SK-N-SH (cell line): ENCODE data around the gene MYOM3. TPM values are rescaled to one million over a fixed set of nuclear protein-coding genes. Genes with fewer than 3 reads are reported as not detected.

Experiments
- CTCF ChIA-PET: fragments of 300-600, 350-600 bp; formaldehyde crosslinking; extraction: SDS; loops from one replicate; lab custom pipeline; 2021; lab: Yijun Ruan, JAX
- POLR2A ChIA-PET: fragments of 350-600 bp; sonication (Branson Sonifier 250); formaldehyde crosslinking; extraction: SDS; loops from one replicate; lab custom pipeline; 2020; ENCODE audit warnings: antibody characterized with exemption, inconsistent platforms; lab: Yijun Ruan, JAX
- DNase-seq: peaks from one replicate; pipeline ENCODE4 v3.0.0; 2012
- H2AFZ ChIP-seq: fragments of 200-600 bp; sonication (generic); 2 replicates; pipeline ENCODE4 v1.8.1; 2016; ENCODE audit warnings: antibody characterized with exemption, mild to moderate bottlenecking, low read depth
- H3F3A ChIP-seq: fragments of 200-600 bp; sonication (generic); replicated peaks from 2 replicates; pipeline ENCODE3; 2016; ENCODE audit warnings: antibody characterized with exemption, mild to moderate bottlenecking; ENCODE audit not compliant: insufficient read depth
- H3K27ac ChIP-seq, 2 experiments: fragments of 200-500 bp in 1 of 2; fragments of 200-600 bp in 1 of 2; sonication (Bioruptor generic) in 1 of 2; sonication (generic), shearing (Covaris generic) in 1 of 2; 2 replicates each; pipeline versions ENCODE4 v1.5.1 to v1.6.1; 2014 to 2016; ENCODE audit warnings: low read depth in 2 of 2, inconsistent platforms in 1 of 2, low read length in 1 of 2, mild to moderate bottlenecking in 1 of 2, mixed read lengths in 1 of 2
- H3K27me3 ChIP-seq: fragments of 200-600 bp; sonication (generic), shearing (Covaris generic); 2 replicates; pipeline ENCODE4 v1.6.1; 2016; ENCODE audit warnings: mixed run types; ENCODE audit not compliant: insufficient read depth
- H3K36me3 ChIP-seq, 2 experiments: fragments of 200-500 bp in 1 of 2; fragments of 200-600 bp in 1 of 2; sonication (Bioruptor generic) in 1 of 2; sonication (generic) in 1 of 2; replicated peaks in 1 of 2; 2 replicates each; pipeline versions ENCODE3 to v1.5.1; 2014 to 2016; ENCODE audit warnings: low read length in 1 of 2, mild to moderate bottlenecking in 1 of 2; ENCODE audit not compliant: insufficient read depth in 2 of 2, control insufficient read depth in 1 of 2
- H3K4me1 ChIP-seq, 2 experiments: fragments of 200-500 bp in 1 of 2; fragments of 200-600 bp in 1 of 2; sonication (Bioruptor generic) in 1 of 2; sonication (generic), shearing (Covaris generic) in 1 of 2; 2 replicates each; pipeline versions ENCODE4 v1.5.1 to v1.6.1; 2014 to 2016; ENCODE audit warnings: low read depth in 1 of 2, low read length in 1 of 2, mixed run types in 1 of 2; ENCODE audit not compliant: insufficient read depth in 2 of 2, control insufficient read depth in 1 of 2
- H3K4me2 ChIP-seq: fragments of 200-600 bp; sonication (generic), shearing (Covaris generic); 2 replicates; pipeline ENCODE4 v1.6.1; 2017; ENCODE audit warnings: mixed run types
- H3K4me3 ChIP-seq, 2 experiments: fragments of 200-500 bp in 1 of 2; fragments of 200-600 bp in 1 of 2; sonication (Bioruptor generic) in 1 of 2; sonication (generic), shearing (Covaris generic) in 1 of 2; 2 replicates each; pipeline versions ENCODE4 v1.5.1 to v1.8.1; 2014 to 2016; ENCODE audit warnings: low read depth in 2 of 2, inconsistent platforms in 1 of 2, low read length in 1 of 2, mild to moderate bottlenecking in 1 of 2, mixed read lengths in 1 of 2, moderate library complexity in 1 of 2
- H3K79me2 ChIP-seq: fragments of 200-600 bp; sonication (generic); 2 replicates; pipeline ENCODE4 v1.8.1; 2017; ENCODE audit warnings: mild to moderate bottlenecking; ENCODE audit not compliant: insufficient read depth
- H3K9ac ChIP-seq: fragments of 200-600 bp; sonication (generic); 2 replicates; pipeline ENCODE4 v1.6.1; 2017; ENCODE audit warnings: mixed run types
- H3K9me2 ChIP-seq: fragments of 200-600 bp; sonication (generic); 2 replicates; pipeline ENCODE4 v1.6.1; 2017; ENCODE audit warnings: mixed run types
- H3K9me3 ChIP-seq: fragments of 200-600 bp; sonication (generic); 2 replicates; pipeline ENCODE4 v1.6.1; 2017; ENCODE audit warnings: mixed run types, mild to moderate bottlenecking, moderate library complexity
- H4K20me1 ChIP-seq: fragments of 200-600 bp; sonication (generic); 2 replicates; pipeline ENCODE4 v1.6.1; 2017; ENCODE audit warnings: mild to moderate bottlenecking, mixed run types; ENCODE audit not compliant: insufficient read depth
- CTCF ChIP-seq: fragments of 200-600 bp; sonication (generic); IDR thresholded peaks from 2 replicates; pipeline ENCODE4 v1.6.1; 2017; ENCODE audit warnings: antibody characterized with exemption, mild to moderate bottlenecking, moderate library complexity
- ELF1 ChIP-seq: IDR thresholded peaks from 2 replicates; pipeline ENCODE4 v1.4.0; 2012
- MAX ChIP-seq: IDR thresholded peaks from 2 replicates; pipeline ENCODE4 v1.4.0; 2012; ENCODE audit warnings: low read depth
- MEF2A ChIP-seq: IDR thresholded peaks from 2 replicates; pipeline ENCODE4 v1.4.0; 2012; ENCODE audit warnings: low read depth, borderline replicate concordance
- MXI1 ChIP-seq: IDR thresholded peaks from 2 replicates; pipeline ENCODE4 v1.6.1; 2012; ENCODE audit warnings: mild to moderate bottlenecking, low read depth, low read length, improper control_type of control experiment
- NFIC ChIP-seq: IDR thresholded peaks from 2 replicates; pipeline ENCODE4 v1.4.0; 2012; ENCODE audit warnings: borderline replicate concordance
- PBX3 ChIP-seq: IDR thresholded peaks from 2 replicates; pipeline ENCODE4; 2012
- RAD21 ChIP-seq: IDR thresholded peaks from 2 replicates; pipeline ENCODE4 v1.6.1; 2012; ENCODE audit warnings: mild to moderate bottlenecking, low read length
- REST ChIP-seq: IDR thresholded peaks from 2 replicates; pipeline ENCODE4 v1.6.1; 2012; ENCODE audit warnings: mild to moderate bottlenecking, low read depth, low read length, moderate library complexity
- RXRA ChIP-seq: IDR thresholded peaks from 2 replicates; pipeline ENCODE4 v1.4.0; 2012; ENCODE audit warnings: low read depth, mild to moderate bottlenecking, borderline replicate concordance
- SIN3A ChIP-seq: IDR thresholded peaks from 2 replicates; pipeline ENCODE4 v1.6.1; 2012; ENCODE audit warnings: low read depth, mild to moderate bottlenecking, low read length, moderate library complexity, borderline replicate concordance
- SMC3 ChIP-seq: IDR thresholded peaks from 2 replicates; pipeline ENCODE4 v1.6.1; 2012; ENCODE audit warnings: low read depth, low read length, improper control_type of control experiment
- TAF1 ChIP-seq: IDR thresholded peaks from 2 replicates; pipeline ENCODE4 v1.6.1; 2012; ENCODE audit warnings: low read depth, mild to moderate bottlenecking, low read length, moderate library complexity, borderline replicate concordance
- TCF12 ChIP-seq: IDR thresholded peaks from 2 replicates; pipeline ENCODE4 v1.4.0; 2012
- WGBS: methylation state at CpG from one replicate; pipeline ENCODE4 v1.1.6; 2017; ENCODE audit warnings: low lambda C conversion rate; 5-methylcytosine and 5-hydroxymethylcytosine counted together
- polyA plus RNA-seq, 3 experiments: library from polyadenylated mRNA; depleted of rRNA; stranded (reverse); fragments of >200 nt; gene quantifications; 2 replicates each; pipeline ENCODE4 v1.2.3, GENCODE V29; 2012

MYOM3 gene
- polyA plus RNA-seq, 1 of the 3 experiments (the other 2 are of a cell fraction): 0.02 TPM

- POLR2A ChIA-PET: no interaction called here
- H3K9me3 ChIP-seq: no peaks in the 10 kb centered on the region
- H4K20me1 ChIP-seq: no peaks in the 10 kb centered on the region
- CTCF ChIA-PET: interaction anchor here (1.4 to 1.9 kb wide), 3 partner anchors 9 to 50 kb away, joined by 5 to 11 read pairs (median 5); partner anchors contain the start of gene MYOM3
- no peaks in the 10 kb centered on the region for H3F3A ChIP-seq
- H3K4me3 ChIP-seq: no peak overlapping the region
- H3K27ac ChIP-seq: no peak overlapping the region
- no peaks in the 10 kb centered on the region for H3K36me3 ChIP-seq
- WGBS: 63% methylated on average over 2 of the region's 3 CpGs
- DNase-seq: no peak
- H3K9ac ChIP-seq: no peak overlapping the region
- no peak overlapping the region for H3K4me2 ChIP-seq
- no peaks in the 10 kb centered on the region; the same call in 1 of the 2 replicates for H3K27me3 ChIP-seq
- no peak overlapping the region for H2AFZ ChIP-seq
- no peaks in the 10 kb centered on the region for H3K79me2 ChIP-seq
- no peaks in the 10 kb centered on the region for H3K9me2 ChIP-seq
- TF ChIP-seq SIN3A: no peak
- no peaks in the 10 kb centered on the region; a peak in 1 of 4 replicates for H3K4me1 ChIP-seq
These were observed 9.0 kb upstream of the MYOM3 start for GRCh38 chr1:24120965-24121364.

GRCh38 chr1:24119859-24120756, 8.2 kb upstream of the MYOM3 start:
- no peaks in the 10 kb centered on the region for H3K36me3 ChIP-seq
- H3K27ac ChIP-seq: no peak overlapping the region
- POLR2A ChIA-PET: no interaction called here
- no peaks in the 10 kb centered on the region for H4K20me1 ChIP-seq
- CTCF ChIA-PET: interaction anchor here (1.4 to 1.9 kb wide), 3 partner anchors 28 to 49 kb away, joined by 5 to 11 read pairs (median 6); no protein-coding TSS in a partner anchor
- no peak overlapping the region for H3K9ac ChIP-seq
- H3K4me2 ChIP-seq: no peak overlapping the region
- no peak for TF ChIP-seq RXRA
- no peak for TF ChIP-seq RAD21
- no peak for TF ChIP-seq TCF12
- no peak for TF ChIP-seq MEF2A
- no peak for TF ChIP-seq ELF1
- DNase-seq: no peak
- no peaks in the 10 kb centered on the region for H3K79me2 ChIP-seq
- no peaks in the 10 kb centered on the region; a peak in 1 of 4 replicates for H3K4me1 ChIP-seq
- H3K4me3 ChIP-seq: no peak overlapping the region
- 78% methylated on average over 15 of the region's 17 CpGs for WGBS
- H3K9me3 ChIP-seq: no peaks in the 10 kb centered on the region
- no peak overlapping the region for H2AFZ ChIP-seq
- H3K9me2 ChIP-seq: no peaks in the 10 kb centered on the region
- no peaks in the 10 kb centered on the region; the same call in 1 of the 2 replicates for H3K27me3 ChIP-seq
- no peaks in the 10 kb centered on the region for H3F3A ChIP-seq

GRCh38 chr1:24119489-24119858, 7.5 kb upstream of the MYOM3 start:
- Histone ChIP-seq H3K36me3 (no peaks in the 10 kb centered on the region), H4K20me1 (no peaks in the 10 kb centered on the region), H3K9me3 (no peaks in the 10 kb centered on the region), H2AFZ (no peak overlapping the region), H3K27me3 (no peaks in the 10 kb centered on the region; the same call in 1 of the 2 replicates), H3K4me2 (no peak overlapping the region), H3K27ac (no peak overlapping the region), H3F3A (no peaks in the 10 kb centered on the region), H3K4me3 (no peak overlapping the region), H3K9ac (no peak overlapping the region), H3K79me2 (no peaks in the 10 kb centered on the region), H3K4me1 (no peaks in the 10 kb centered on the region; a peak in 1 of 4 replicates), H3K9me2 (no peaks in the 10 kb centered on the region)
- ChIA-PET POLR2A (no interaction called here), CTCF (interaction anchor here (1.4 to 1.9 kb wide), 3 partner anchors 28 to 48 kb away, joined by 5 to 11 read pairs (median 6); no protein-coding TSS in a partner anchor)
- DNase-seq: no peak
- WGBS: 74% methylated on average over 4 of the region's 5 CpGs
- TF ChIP-seq MXI1 (no peak), TAF1 (no peak), PBX3 (no peak), REST (no peak), NFIC (no peak), SMC3 (no peak), RAD21 (no peak), CTCF (no peak), MAX (no peak), TCF12 (no peak)
